Stimulated activated CD4-positive, alpha-beta T cell treated with anti-CD3 and anti-CD28 coated beads, Interleukin-4, amount 100 ng/mL, for 24 hours (primary cell): ENCODE results near the gene CCDC24.

ENCODE experiments used
- DNase-seq: peaks from one replicate; pipeline ENCODE4 v3.0.0-alpha.2; 2020

The CCDC24 gene

DNA sequence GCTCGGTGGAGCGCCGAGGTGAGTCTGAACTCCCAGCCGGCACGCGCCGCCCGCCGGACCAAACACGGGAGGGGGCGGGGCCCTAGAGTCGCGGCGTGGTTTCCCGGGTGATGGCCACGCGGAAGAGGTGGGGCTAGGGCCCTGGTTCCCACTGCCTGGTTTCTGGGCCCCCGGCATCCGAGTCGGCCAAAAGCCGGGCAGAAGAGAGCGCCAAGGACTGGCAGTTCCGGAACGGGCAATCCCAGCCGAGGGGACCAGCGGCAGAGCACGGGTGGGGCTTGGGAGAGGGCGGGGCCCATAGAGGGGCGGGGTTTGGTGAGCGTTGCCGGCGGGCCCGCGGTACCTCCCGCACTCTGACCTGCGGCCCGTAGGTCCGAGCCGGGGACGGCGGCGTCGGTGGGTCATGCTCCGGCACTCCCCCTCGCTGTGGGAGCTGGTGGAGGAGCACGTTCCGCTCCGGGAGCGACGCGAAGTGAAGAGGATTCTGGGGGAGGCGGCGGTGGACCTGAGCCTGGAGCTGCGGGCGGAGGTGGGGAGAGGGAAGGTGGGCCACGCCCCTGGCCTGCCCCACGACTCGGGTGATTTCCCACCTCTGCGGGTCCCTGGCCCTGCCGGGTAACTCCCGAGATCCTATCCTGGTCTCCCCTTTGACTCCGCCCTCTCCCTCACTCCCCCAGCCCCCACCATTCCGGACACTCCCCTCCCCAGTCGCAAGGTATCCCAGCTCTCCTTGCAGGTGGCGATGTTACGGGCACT is at the start of gene CCDC24:
CCDC24 (plus strand) TSS at position 124 of the 756 bp plus-strand sequence; CDS start at position 404, 280 bp downstream.
- peak; percentile 79 for DNase-seq

DNA sequence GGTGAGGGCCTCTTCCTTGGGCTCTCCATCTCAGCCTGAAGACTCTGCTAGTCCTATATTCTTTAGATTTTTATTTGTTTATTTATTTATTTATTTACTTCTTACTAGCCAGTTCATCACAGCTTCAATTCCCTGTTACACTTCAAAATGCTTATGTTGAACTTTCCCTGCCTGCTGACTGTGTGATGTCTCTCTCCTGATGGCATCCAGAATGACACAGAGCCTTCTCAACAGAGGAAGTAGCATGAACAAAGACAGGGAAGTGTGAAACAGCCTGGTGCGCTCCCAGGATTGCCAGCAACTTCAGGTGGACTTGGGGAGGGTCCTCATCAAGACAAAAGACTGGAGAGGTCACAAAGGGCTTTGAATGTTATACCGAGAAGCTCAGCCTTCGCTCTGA is 49.0 kb upstream of the CCDC24 start:
- no peak for DNase-seq

DNA sequence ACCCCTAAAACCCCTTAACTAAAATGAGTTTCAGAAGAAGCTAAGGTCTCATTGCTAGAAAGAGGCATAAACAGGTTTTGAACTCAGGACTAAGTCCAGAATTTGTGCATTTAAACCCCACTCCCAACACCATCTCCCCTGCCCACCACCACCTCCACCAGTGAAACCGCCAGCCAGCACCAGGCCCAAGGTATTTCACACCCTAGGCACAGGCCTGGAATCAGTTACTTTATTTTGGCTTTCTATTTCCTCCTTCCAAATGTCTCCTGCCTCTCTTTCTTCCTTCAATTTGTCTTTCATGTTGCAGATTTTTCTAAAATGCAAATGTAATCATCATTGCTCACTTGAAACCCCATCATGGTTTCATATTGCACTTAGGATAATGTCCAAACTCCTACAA is 46.5 kb upstream of the CCDC24 start:
- no peak for DNase-seq

GRCh38 chr1:43945674-43946235 is 45.6 kb upstream of the CCDC24 start:
- no peak for DNase-seq

GRCh38 chr1:43946236-43947060 is 45.0 kb upstream of the CCDC24 start, which contains the start of gene IPO13:
Gene IPO13, plus strand, starts transcription at chr1:43946950. Its CDS starts 651 bp downstream, at chr1:43947601.
- DNase-seq = peak; percentile 95

DNA sequence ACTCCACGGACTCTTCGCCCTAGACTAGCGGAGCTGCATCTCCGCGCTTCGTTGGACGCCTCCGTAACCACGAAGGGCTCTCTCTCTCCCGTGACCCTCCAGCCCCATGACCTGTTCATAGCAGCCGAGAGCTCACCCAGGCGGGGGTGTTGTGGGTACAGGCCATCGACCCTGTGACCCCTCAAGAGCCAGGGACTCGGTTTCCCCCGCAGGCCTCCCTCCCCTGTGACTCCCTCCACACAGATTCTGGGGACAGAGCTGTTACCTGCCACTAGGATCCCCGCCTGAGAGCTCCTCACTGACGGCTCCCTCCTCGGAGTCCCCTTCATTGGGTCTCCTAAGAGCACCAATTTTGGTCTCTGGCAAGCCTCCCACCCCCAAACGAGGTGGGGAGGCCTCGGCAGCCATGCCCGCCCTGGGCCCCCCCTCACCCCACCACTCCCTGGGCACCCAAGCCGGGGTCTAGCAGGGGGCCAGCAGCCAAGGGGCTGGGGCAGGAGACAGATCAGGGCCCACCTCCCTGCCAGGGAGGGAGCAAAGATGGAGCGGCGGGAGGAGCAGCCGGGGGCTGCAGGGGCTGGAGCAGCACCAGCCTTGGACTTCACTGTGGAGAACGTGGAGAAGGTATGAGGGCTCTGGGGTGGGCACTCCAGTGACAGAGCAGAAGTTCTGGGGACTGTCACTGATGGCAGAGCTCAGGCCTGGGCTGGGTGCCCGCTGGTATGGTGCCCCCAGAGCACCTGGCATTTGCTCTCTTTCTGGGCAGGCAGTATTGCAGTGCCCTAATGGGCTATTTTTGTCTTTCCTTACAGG is 44.1 kb upstream of the CCDC24 start:
- DNase-seq = no peak

DNA sequence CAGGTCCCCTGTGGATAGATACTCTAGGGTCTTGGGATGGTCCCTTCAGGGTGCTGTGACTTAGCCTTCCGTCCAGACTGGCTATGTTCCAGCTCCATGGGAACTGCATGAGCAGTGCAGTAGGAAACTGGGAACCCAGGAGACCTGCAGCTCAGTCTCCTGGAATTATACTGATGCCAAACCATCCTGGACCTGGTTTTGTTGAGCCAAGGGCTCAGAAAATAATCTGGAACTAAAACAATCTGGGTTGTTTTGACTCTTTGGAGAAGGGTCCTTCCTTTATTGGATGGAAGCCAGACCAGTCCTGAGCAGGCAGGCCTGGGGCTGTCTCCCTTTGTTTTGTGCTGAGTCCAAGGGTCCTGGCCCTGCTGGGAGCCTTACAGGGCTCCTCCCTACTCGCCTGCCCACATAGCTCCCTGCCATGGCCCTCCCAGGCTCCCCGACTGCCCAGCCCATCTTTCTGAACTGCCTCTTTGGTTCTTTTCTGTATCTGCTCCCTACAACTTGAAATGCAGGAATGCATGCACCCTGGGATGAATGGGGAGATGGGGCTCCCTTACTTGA is 43.4 kb upstream of the CCDC24 start:
- no peak for DNase-seq

DNA sequence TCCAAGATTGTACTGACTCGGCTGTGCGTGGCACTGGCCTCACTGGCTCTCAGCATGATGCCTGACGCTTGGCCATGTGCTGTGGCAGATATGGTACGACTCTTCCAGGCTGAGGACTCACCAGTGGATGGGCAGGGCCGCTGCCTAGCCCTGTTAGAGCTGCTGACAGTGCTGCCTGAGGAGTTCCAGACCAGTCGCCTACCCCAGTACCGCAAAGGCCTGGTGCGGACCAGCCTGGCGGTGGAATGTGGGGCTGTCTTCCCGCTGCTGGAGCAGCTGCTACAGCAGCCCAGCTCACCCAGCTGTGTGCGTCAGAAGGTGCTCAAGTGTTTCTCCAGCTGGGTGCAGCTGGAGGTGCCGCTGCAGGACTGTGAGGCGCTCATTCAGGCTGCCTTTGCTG is 41.7 kb upstream of the CCDC24 start:
- DNase-seq = no peak

GRCh38 chr1:43951021-43951985 is 40.1 kb upstream of the CCDC24 start:
- DNase-seq = no peak

GRCh38 chr1:43952731-43953346 is 38.6 kb upstream of the CCDC24 start:
- DNase-seq = no peak

DNA sequence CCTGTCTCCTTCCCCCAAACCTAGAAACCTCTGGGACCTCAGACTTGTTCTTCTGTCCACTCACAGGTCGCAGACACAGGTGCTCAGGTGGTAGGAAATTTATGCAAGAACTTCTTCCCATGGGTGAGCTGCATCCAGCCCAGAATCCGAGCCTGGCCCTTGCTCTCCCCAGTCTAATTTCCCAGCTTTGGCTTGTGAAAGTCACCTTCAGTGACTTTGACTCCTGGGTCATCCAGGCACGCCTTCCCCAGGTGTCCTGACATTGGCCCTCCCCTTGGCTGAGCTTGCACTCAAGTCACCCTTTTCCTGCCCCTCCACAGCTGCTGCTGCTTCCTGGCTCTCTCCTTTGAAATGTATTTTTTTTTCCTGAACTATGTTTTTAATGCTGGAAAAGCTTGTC is 38.0 kb upstream of the CCDC24 start:
- no peak for DNase-seq

GRCh38 chr1:43954036-43954435 is 37.4 kb upstream of the CCDC24 start:
- no peak for DNase-seq

- DNase-seq = no peak
Measured at GRCh38 chr1:43956234-43956633, 35.2 kb upstream of the CCDC24 start.

GRCh38 chr1:43957407-43958040 is 33.9 kb upstream of the CCDC24 start:
- no peak for DNase-seq

- DNase-seq = no peak
Measured at GRCh38 chr1:43958351-43959255, 32.8 kb upstream of the CCDC24 start.

DNA sequence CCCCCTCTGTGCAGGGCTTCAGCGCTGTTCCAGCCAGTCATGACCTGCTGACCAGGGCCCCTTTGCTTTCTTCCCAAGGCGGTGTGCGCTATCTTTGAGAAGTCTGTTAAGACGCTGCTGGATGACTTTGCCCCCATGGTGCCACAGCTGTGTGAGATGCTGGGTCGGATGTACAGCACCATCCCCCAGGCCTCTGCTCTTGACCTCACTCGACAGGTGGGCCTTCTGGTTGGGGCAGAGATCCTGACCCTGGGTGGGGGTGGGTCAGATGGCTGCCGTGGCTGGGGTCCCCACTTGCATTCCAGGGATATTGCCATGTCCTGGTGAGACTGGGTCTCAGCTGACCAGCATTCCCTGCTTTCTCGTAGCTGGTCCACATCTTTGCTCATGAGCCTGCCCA is 30.6 kb upstream of the CCDC24 start:
- DNase-seq = no peak

- DNase-seq = no peak
Measured at GRCh38 chr1:43961692-43962091, 29.7 kb upstream of the CCDC24 start.

DNA sequence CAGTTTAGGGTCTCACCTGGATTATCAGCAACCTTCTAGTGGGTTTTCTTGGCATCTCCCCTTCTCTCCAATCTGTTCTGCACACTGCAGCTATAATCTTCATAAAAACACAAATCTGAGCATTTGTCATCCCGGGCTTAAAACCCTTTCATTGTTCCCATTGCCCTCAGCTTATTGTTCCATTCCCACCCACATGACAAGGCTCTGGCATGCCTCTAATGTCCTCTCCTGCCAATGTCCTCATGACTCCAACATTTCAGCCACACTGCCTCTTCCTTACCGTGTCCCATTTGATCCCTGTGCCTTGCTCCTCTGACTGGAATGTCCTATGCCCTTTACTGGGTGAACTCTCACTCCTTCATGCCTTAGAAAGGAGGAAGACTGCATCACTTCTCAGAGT is 29.1 kb upstream of the CCDC24 start:
- no peak for DNase-seq

DNA sequence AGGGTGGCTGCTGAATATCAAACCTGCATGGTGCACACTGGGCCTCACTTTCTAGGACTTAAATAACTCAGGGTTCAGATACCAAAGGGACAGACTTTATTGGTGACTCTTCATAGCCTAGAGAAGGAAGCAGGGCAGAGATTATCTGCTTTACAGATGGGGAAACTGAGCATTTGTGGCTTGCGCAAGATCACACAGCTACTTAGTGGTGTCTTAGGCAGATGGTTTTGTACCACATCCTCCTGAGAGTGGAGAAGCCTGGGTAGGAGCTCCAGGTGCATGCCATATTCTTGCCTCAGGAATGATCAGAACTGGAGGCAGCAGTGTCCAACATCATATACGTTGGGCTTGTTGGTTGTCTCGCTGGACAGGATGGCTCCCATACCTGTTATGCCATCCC is 28.4 kb upstream of the CCDC24 start:
- no peak for DNase-seq
